NOMO-1 treated with dmso at 0.1 percent for 144 hours (cell line): ENCODE results near the gene GPSM1.

Experiments used
- DNase-seq: peaks from one replicate; lab custom pipeline; 2025; ENCODE audit not compliant: unreplicated experiment; lab: John Stamatoyannopoulos, UW

GPSM1 gene

DNA sequence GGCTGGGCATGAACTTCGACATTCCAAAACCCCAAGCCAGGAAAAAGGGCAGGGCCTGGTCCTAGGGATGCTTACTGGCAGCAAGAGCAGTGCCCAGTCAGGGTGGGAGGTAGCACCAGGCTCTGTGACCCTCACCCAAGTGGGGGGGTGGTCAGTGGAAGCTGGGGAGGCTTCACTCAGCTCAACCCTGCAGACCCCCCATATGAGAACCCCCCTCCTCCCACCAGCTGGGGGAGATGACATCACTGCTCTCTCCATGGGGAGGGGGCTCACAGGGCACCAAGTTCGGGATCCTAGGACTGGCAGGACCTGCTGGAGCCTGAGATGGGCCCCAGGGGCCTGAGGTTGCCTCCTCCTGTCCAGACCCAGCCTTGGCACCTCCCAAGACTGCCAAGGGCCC, 31.5 kb downstream of the GPSM1 start:
- no peak for DNase-seq

DNA sequence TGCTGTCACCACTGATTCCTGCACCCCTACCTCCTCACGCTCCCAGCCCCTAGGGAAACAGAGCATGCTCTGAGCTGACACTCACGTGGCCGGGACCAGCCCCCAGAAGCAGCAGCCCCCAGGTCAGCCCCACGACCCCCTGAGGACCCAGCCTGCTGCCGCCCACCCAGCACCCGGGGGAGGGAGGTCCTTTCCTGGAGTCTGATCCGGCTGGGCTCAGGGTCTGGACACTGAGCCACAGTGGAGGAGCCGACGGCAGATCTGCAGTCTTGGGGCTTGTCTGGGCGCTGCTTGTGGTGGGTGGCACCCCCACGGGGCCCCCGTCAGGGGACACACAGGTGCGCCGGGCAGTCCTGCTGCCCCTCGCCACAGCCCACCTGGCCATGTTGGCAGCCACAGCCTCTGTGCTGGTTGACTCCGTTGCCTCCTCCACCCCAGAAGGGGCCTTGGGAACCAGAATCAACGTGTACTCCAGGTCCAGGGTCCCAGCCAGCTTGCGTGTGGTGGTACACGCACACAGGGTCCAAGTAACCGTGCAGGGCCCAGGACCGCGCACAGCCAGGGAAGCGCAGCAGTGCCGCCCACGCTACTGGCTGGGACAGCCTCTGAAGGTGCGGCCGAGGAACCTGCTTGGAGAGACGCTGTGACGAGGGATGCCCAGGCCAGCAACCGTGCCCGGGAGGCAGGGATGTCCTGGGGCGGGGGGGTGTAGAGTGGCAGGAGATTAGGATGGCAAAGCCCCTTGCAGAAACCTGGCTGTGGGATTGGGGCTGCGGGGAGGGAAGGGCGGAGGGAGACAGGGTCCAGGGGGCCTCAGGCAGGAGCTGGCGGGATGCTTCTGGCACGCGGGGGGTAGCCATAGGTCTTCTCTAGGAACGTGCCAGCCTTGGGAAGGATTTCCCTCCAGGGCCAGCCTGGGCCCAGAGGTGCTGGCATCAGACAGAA, 32.7 kb downstream of the GPSM1 start:
- no peak for DNase-seq

DNA sequence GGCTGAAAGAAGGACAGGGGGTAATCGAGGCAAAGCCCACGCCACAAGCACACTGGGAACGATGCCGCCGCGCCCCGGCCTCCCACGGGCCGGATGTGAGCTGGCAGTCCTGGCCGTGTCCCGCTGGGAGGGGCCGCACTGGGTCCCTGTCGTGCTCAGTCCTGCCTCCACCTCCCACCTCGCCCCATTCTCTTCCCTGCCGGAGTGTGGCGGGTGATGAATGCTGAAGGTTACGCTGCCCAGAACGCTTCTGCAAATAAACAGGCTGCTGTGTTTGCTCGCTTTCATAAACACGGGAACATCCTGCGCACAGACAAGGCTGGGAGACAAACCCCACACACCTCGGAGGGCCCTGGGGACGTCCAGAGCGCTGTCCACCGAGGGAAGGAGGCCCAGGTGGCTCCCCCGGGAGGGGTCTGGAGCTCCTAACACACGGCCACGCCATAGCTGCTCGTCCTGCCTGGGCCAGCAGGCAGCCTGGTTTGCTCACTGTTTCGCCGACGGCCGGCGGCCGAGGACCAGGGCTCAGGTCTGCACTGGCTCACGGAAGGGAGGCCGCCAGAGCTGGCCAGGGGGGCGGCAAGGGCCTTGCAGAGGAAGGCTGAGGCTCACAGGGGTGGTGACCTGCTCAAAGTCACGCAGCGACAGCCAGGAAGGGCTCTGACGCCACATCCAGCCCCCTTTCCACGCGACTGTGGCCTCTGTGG, 33.9 kb downstream of the GPSM1 start:
- DNase-seq: no peak

DNA sequence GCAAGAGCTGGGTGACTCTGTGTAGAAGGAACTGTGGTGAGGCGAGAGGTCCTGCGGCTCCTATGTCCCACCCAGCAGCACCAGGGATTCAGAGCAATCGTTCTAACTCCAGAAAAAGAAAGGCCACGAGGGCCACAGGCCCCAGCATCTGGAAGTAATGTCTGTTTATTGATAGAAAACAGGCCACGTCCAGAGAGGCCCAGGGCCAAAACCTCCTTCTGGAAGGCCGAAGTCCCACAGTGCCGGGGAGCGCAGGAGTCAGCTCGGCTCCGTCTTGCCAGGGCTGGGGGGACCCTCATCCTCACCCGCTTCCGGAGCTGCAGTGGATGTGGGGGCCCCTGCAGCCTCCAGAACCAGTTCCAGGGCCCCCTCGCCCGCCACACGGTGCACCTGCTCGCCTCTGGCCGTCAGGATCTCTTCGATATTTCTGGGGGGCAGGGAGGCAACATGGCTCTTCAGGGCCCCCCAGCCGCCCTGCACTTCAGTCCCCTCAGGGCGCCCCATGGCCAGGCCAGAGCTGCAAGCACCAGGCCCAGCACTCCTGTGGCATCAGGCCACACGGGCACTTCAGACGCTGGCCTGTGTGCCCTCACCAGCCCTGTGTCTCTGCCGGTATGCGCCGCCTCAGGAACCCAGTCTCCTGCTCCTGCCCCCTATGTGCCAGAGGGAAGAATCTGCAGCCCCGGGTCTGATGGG, 34.6 kb downstream of the GPSM1 start:
- no peak for DNase-seq

DNA sequence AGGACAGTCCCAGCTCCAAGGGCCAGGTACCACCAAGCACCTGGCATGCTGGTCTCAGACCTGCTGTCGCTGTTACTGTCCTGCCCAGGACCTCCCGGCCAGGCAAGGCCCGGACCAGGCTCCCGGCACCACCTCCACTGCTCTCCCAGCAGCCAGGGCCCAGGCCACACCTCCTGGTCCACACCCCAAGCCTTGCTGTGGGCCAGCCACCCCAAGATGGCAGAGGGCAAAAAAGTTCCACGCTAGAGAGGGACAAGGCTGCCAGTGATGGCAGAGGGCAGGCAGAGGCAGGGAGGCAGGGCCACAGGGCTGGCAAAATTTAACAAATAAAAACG, 35.1 kb downstream of the GPSM1 start:
- no peak for DNase-seq

DNA sequence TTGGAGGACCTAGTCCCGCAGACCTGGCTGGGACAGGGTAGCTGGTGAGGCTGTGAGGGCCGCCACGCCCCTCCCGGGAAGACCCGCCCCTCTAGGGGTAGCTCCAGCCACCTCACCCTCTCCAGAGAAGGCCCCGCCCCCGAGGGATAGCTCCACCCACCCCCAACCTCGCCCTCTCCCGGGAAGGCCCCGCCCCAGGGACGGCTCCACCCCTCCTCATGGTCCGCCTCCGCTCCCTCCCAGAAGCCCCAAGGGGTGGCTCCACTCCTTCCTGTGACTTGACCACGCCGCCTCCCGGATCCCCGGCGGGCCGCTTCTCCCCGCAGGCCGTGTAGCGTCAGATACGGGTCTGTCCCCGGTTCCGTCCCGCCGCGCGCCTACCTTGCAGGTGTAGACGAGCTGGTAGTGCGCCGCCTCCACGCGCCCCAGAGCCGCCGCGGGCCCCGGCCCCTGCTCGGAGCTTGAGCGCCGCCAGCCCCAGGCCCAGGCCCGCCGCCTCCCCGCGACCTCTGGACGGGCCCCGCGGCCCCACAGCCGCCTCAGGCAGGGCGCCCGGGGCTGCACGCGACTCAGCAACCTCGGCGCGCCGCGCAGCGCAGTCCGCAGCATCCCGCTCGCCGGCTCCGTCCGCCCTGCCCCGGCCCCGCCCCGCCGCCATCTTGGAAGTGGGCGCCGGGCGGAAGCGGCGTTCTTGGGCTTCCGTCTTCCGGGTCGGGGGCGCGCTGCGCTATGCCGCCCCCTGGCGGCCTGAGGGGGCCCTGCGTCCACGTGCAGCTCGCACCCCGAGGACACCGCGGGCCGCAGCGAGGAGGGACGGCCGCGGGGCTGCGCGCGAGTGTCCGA, 36.0 kb downstream of the GPSM1 start, which contains the start of gene DNLZ:
Gene DNLZ, minus strand, starts transcription at position 639 of the 843 bp plus-strand sequence. Its CDS starts 30 bp downstream, at position 609.
- DNase-seq: peak; percentile 90

DNA sequence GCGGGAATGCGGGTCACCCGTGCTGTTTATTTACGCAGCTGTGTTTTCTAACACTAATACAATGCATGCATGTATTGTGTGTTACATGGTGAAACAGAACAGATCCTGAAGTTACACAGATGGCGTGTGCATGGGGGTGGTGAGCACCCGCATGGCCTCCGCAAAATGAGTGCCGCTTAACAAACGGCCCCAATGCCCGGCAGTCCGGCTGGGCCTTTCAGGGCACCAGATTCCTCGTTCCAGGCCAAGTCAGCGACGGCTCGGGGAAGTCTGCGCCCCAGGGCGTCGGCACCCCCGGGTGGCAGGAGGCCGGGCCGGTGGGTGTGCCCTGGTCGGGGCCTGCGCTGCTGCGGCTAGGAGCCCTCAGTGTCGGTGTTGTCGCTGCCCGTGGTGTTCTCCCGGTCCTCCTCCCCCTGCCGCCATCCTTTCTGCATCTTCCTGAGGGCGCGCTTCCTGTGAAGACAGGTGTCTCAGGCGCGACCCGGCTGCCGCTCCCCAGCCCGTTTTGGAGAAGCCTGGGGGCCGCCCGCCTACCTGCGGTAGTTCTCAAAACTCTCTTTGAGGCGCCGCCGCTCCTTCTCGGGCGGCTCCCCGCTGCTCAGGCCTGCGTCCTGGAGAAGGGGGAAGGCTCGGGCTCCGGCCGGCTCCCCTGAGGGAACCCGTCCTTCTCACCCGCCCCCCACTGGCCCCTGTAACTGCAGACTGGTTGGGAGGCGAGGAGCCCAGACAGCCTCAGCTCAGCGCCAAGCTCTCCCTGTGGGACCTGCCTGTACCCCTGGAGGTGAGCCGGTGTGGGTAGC, 36.8 kb downstream of the GPSM1 start:
- no peak for DNase-seq

DNA sequence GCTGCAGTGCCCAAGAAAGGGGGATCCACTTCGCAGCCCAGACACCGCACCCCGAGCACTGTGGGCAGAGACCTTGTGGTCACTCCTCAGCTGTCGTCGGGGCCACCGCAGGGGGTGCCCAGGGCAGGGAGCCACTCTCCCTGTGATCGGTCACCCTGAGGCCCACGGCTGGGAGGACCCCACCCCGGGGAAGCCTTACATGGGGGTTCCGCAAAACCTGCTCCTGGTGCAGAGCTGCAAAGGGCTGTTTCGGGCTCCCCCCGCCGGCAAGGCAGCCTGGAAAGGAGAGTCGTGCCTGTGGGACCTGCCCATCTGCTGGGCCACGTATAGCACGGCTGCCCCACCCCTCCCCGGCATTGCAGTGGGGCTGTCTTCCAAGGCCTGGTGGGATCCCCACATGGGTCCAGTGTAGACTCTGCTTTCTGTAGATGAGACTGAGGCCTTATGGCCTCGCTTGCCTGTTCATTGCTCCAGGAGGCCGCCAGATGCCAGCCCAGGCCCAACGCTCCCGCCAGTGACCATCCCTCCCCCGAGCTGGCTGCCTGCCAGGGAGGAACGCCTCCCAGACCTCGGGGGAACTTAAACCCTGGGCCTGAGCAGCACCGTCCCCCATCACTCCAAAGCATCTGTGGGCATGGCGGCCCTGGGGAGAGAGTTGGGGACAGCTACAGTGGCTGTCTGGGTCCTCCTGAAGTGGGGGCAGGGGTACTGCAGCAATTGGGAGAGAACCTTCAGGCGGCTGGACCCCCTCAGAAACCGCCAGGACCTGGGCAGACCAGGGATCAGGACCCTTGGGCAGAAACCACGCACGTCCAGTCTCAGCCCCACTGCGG, 37.8 kb downstream of the GPSM1 start:
- no peak for DNase-seq

DNA sequence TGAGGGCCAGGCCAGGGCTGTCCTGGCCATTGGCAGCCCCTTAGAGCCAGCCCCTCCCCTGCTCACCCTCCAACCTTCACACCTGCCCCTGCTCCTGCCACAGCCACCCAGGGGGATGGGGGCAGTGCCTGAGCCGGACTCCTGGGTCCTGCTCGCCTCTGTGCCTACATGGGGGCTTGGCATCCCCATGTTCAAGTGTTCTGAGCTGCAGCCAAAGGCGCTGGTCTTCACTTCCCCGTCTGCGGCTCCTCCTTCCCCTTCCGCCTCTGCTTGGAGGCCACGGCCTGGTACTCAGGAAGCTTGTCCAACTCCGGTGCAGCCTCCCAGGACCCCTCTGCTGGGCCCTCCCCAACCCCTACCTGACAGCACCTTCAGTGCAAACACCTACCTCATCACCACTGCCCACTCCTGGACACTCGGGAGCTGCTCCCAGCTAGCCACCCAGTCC, 38.5 kb downstream of the GPSM1 start:
- DNase-seq: peak; percentile 46

DNA sequence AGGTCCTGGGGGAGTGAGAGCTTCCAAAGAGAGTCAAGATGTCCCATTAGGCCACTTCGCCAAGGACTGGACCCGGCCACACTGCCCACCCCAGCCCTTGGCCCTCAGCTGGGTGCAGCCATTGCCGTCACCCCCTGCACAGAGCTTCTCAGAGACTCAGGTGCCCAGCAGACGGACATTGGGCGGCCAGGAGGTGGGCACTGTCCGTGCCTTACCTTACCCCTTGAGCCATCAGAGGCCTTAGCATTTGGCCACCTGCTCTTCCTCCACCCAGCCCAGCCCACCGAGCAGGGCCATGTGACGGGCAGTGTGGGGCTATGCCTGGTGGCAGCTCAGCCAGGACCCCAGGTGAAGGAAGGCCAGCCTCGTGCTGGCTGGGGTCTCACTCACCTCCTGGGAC, 39.5 kb downstream of the GPSM1 start:
- DNase-seq: no peak

DNA sequence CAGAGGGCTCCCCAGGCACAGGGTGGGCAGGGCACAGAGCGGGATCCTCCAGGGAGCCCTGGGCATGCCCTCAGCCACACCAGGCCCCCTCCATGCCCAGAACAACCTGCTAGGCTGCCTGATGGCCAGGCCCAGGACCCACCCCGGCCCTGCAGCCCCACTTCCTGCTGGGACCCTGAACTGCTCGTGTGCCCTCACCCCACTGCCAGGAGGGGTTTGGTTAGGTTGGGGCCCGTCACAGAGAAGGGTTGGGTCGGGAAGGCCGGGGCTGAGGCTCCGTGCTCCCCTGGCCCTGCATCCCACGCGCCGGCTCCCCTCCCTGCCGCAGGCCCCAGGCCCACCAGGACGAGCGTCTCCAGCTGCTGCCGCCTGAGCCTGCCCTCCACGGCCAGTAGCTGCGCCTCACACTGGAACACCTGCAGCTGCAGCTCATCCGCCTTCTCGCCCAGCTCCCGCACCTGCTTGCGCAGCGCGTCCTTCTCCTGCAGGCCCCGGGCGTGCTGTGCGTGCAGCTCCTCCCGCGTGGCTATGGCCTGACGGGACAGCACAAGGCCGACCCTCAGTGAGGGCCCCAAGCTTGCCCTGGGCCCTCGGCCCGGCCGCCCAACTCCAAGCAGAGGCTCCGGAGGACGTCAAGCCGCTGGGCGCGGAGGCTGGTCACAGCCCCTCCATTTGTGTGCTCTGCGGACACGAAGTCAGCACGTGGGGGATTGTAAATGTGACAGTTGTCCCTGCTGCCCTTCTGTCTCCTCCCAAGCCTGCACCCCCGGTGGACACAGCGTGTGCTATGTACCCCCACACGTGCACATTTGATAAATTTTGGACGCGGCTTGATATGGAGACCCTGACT, 40.2 kb downstream of the GPSM1 start:
- DNase-seq: no peak

DNA sequence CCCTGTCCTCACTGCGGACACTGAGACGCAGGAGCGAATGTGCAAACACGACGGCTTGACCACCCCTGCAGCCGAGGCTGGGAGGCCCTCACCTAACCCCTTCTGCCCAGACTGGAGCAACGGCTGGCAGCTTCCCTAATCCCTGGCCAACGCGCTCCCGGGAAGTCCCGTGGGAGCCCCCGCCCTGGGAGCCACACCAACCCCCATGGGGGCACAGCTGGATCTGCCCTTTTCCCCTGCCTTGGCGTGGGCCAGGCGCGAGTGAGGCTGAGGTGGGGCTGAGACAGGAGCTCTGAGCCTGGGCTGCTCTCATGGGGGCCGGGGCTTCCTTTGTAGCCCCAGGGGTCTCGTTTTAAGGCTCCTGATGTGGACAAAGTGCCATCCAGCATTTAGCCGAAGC, 40.9 kb downstream of the GPSM1 start:
- DNase-seq: no peak

DNA sequence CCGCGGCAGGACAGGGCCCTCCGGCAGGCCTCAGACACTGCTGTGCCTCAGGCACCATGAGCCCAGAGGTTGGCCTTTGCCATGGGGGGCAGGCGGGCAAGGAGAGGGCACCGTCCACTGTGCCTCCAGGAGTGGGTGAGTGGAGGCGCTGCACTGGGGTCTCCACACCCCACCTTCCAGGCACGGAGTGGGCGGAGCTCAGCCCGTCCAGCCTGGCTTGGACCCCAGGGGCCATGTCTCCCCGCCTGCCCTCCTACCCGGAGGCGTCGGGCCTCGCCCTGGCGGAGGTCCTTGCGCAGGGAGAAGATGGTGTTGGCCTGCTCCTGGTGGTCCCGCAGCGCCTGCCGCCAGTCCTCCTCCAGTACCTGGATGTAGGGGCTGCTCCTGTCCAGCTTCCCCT, 42.7 kb downstream of the GPSM1 start:
- no peak for DNase-seq

DNA sequence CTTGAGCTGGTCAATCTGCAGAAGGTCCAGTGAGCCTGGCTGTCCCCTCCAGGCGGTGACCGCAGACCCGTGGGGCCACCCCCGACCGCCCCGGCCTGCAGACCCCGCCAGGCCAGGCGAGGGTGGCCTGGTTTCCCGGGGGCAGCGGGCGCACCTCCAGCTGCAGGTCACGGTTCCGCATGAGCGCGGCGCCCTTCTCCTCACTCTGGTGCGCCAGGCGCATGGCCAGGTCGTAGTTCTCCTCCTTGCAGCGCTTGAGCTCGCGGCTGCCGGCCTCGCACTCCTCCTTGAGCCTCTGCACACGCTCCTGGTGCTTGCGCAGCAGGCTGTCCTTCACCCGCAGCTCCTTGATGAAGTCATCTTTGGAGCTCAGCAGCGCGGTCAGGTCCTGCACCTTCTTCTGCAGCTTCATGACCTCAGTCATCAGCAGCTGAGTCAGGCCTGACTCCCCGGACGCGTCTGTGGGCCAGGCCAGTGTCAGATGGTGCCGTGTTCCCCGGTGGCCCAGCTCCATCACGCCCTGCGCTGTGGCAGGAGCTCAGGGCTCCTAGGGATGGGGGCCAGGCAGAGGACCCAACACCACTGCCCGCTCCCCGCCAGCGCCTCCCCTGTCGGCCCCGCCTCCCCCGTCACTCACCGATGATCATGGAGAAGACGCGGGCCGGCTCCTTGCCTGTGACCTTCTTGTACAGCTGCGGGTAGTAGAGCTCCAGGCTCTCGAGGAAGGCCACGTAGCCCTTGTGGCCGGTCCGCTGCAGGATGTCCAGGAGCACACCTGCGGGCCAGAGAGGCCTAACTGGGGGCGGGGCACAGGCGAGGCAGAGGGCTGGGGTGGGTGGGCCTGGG, 43.6 kb downstream of the GPSM1 start:
- no peak for DNase-seq

DNA sequence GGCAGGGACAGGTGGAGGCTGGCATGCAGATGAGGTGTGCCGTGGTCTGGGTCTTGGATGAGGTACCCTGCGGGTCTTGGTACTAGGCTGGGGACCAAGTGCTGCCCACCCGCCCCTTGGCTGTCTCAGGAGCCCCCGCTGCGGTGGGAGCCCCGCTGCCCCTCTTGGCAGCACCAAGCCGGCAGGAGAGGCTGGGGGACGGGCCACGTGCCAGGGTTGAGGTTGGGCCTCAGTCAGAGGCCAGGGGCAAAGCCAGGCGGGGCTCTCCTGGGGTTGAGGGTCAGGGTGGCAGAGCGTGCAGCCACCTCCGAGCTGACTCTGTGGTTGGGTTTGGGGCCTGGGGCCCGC, 44.2 kb downstream of the GPSM1 start:
- no peak for DNase-seq

DNA sequence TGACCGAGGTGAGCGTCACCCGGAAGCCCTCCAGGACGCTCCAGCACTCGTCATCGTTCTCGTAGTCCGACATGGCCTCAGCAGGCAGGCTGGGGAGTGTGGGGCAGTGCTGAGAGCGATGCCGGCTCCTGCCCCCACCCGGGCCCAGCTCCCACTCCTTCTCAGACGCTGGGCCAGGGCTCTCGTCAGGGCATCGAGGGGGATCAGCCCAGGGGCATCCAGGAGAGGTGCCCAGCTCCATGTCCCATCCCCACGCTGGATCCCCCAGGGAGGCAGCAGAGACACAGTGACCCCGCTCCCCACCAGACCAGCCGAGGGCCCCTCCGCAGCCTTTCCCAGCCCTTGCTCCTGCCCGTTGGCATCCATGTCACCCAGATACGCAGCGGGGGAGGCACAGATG, 44.7 kb downstream of the GPSM1 start:
- no peak for DNase-seq

DNA sequence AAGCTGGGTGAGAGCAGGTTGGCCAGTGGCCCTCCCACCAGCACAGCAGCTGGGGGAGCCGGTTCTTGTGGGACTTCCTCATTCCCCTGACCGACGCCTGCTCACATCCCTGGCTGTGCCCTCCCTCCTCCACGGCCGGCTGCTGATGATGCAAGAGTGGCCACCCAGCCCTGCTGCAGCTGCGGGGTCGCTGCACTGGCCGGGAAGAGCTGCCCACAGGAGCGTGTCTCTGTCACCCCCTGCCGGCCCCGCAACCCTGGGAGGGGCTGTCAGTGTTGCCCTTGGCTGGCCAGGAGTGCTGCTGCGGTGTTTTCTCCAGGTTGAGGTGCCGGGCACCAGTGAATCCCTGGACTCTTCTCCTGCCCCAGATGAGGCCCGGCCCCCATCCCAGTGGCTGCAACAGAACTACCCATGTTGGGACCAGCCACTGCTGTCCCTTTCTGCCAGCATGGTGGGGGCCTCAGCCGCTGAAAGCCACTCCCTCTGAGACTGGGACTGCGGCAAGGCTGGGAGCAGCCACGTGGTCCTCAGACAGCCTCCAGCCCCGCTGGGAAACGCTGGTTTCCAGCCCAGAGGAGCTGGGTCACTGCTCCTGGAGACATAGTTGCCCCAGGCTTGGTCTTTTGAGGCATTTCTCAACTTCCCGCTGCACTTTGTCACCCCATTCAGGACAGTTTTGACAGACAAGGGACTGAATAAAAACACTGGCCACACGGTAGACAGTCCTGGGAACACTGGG, 45.4 kb downstream of the GPSM1 start:
- DNase-seq: peak; percentile 92
